ENCODE results near the gene UBE2O.

The UBE2O gene

GRCh38 chr17:76345377-76345974 is 107.5 kb downstream of the UBE2O start:
- DNase-seq (ENCODE audit: low spot score): no peak

DNA sequence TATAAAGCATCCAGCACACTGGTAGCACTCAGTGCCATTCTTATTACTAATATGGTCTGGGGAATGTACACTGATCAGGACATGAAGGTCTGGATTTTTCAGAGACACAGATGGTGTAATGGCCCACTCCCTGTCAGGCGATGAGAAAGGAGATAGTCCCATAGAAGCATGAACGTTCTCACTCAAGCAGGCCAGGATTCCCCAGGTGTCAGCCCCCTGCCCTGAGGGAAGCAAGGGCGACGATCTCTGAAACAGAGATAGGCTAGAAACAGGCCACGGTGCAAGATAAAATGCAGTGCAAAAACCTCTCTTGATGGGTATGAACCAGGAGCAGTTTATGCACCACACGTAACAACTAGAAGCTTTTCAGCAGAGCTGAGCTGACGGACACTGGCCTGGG is 109.8 kb downstream of the UBE2O start:
- DNase-seq (ENCODE audit: low spot score): no peak

DNA sequence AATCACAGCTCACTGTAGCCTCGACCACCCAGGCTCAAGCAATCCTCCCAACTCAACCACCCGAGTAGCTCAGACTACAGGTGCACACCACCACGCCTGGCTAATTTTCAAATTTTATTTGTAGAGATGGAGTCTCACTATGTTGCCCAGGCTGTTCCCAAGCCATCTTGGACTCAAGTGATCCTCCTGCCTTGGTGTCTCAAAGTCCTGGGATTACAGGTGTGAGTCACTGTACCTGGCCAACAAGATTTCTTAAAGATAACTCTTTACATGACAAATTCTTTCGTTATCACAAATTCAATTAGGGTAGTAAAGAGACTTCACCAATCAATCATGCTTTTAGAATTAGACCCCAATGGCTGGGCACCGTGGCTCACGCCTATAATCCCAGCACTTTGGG is 111.7 kb downstream of the UBE2O start:
- no peak for DNase-seq (ENCODE audit: low spot score)

All from HuH-7 (cell line).